H9 (cell line): ENCODE results near the gene NDST1. TPM values are rescaled to one million over a fixed set of nuclear protein-coding genes. Genes with fewer than 3 reads are reported as not detected.

ENCODE experiments used
- DNase-seq: peaks from one replicate; pipeline ENCODE4 v3.0.0-alpha.2; 2017
- H2AFZ ChIP-seq: one replicate; pipeline ENCODE4 v1.6.1; 2013; ENCODE audit warnings: mild to moderate bottlenecking, low read length, control low read depth, moderate library complexity
- H2AK5ac ChIP-seq: 2 replicates; pipeline ENCODE4 v1.6.1; 2013; ENCODE audit warnings: low read length, control low read depth, mixed read lengths; ENCODE audit not compliant: insufficient read length
- H2BK120ac ChIP-seq: one replicate; pipeline ENCODE4 v1.6.1; 2013; ENCODE audit warnings: low read depth, mild to moderate bottlenecking, low read length, control low read depth, inconsistent platforms; ENCODE audit not compliant: poor library complexity, severe bottlenecking
- H2BK12ac ChIP-seq: 2 replicates; pipeline ENCODE4 v1.6.1; 2013; ENCODE audit warnings: low read length, control low read depth, mixed read lengths, low read depth; ENCODE audit not compliant: insufficient read length
- H2BK15ac ChIP-seq: 2 replicates; pipeline ENCODE4 v1.6.1; 2013; ENCODE audit warnings: low read depth, low read length, control low read depth
- H2BK20ac ChIP-seq: one replicate; pipeline ENCODE4 v1.6.1; 2013; ENCODE audit warnings: low read depth, mild to moderate bottlenecking, low read length, control low read depth, inconsistent platforms; ENCODE audit not compliant: poor library complexity, severe bottlenecking
- H2BK5ac ChIP-seq: 2 replicates; pipeline ENCODE4 v1.6.1; 2013; ENCODE audit warnings: low read length, control low read depth, mixed read lengths; ENCODE audit not compliant: insufficient read length
- H3K14ac ChIP-seq: 2 replicates; pipeline ENCODE4 v1.6.1; 2013; ENCODE audit warnings: low read length, control low read depth; ENCODE audit not compliant: insufficient read depth
- H3K18ac ChIP-seq: 2 replicates; pipeline ENCODE4 v1.6.1; 2013; ENCODE audit warnings: low read depth, mild to moderate bottlenecking, mixed read lengths, low read length, control low read depth; ENCODE audit not compliant: insufficient read length
- H3K23ac ChIP-seq: 2 replicates; pipeline ENCODE4 v1.6.1; 2013; ENCODE audit warnings: low read length, control low read depth, mixed read lengths, low read depth; ENCODE audit not compliant: insufficient read length
- H3K23me2 ChIP-seq: 2 replicates; pipeline ENCODE4 v1.6.1; 2013; ENCODE audit warnings: low read depth, mild to moderate bottlenecking, mixed read lengths, low read length, control low read depth; ENCODE audit not compliant: insufficient read length, poor library complexity, severe bottlenecking
- H3K27ac ChIP-seq: 2 replicates; pipeline ENCODE4 v1.5.1; 2013; ENCODE audit warnings: low read length, control low read depth, mixed read lengths, low read depth; ENCODE audit not compliant: insufficient read length
- H3K27me3 ChIP-seq: 2 replicates; pipeline ENCODE4 v1.6.1; 2013; ENCODE audit warnings: low read length, control low read depth, inconsistent platforms; ENCODE audit not compliant: insufficient read depth
- H3K4ac ChIP-seq: 2 replicates; pipeline ENCODE4 v1.6.1; 2013; ENCODE audit warnings: low read depth, mild to moderate bottlenecking, control low read depth, inconsistent platforms, low read length, moderate library complexity
- H3K4me1 ChIP-seq: 2 replicates; pipeline ENCODE4 v1.6.1; 2013; ENCODE audit warnings: low read length, control low read depth, inconsistent platforms; ENCODE audit not compliant: insufficient read depth
- H3K4me2 ChIP-seq: 2 replicates; pipeline ENCODE4 v1.6.1; 2013; ENCODE audit warnings: low read length, control low read depth, mixed read lengths; ENCODE audit not compliant: insufficient read length, insufficient read depth
- H3K56ac ChIP-seq: 2 replicates; pipeline ENCODE4 v1.6.1; 2013; ENCODE audit warnings: low read depth, mild to moderate bottlenecking, mixed read lengths, low read length, control low read depth; ENCODE audit not compliant: insufficient read length
- H3K79me1 ChIP-seq: 2 replicates; pipeline ENCODE4 v1.6.1; 2013; ENCODE audit warnings: low read depth, mild to moderate bottlenecking, moderate library complexity, low read length, control low read depth, inconsistent platforms; ENCODE audit not compliant: insufficient read depth, poor library complexity, severe bottlenecking
- H3K79me2 ChIP-seq: 2 replicates; pipeline ENCODE4 v1.6.1; 2013; ENCODE audit warnings: low read length, control low read depth, inconsistent platforms; ENCODE audit not compliant: insufficient read depth
- H3K9ac ChIP-seq: 2 replicates; pipeline ENCODE4 v1.6.1; 2013; ENCODE audit warnings: low read length, control low read depth, mixed read lengths; ENCODE audit not compliant: insufficient read length; ENCODE audit errors: extremely low read depth
- H3K9me3 ChIP-seq: one replicate; pipeline ENCODE4 v1.6.1; 2013; ENCODE audit warnings: low read depth, low read length, inconsistent platforms; ENCODE audit not compliant: control insufficient read depth
- H3T11ph ChIP-seq: one replicate; pipeline ENCODE4 v1.6.1; 2013; ENCODE audit warnings: mild to moderate bottlenecking, low read length, control low read depth, inconsistent platforms
- H4K20me1 ChIP-seq: one replicate; pipeline ENCODE4 v1.6.1; 2013; ENCODE audit not compliant: control insufficient read depth, insufficient read length, insufficient read depth
- H4K5ac ChIP-seq: 2 replicates; pipeline ENCODE4 v1.6.1; 2013; ENCODE audit warnings: low read depth, mild to moderate bottlenecking, mixed read lengths, low read length, control low read depth; ENCODE audit not compliant: insufficient read length
- H4K8ac ChIP-seq: replicated peaks from 2 replicates; pipeline ENCODE4 v1.6.1; 2013; ENCODE audit warnings: low read length, control low read depth, mixed read lengths, low read depth; ENCODE audit not compliant: insufficient read length
- H4K91ac ChIP-seq: 2 replicates; pipeline ENCODE4 v1.6.1; 2013; ENCODE audit warnings: low read depth, mild to moderate bottlenecking, moderate library complexity, mixed read lengths, low read length, control low read depth; ENCODE audit not compliant: insufficient read length
- H3K27ac Mint-ChIP-seq, 3 experiments: 2 replicates in 2 of 3; 3 replicates in 1 of 3; pipeline ENCODE4 v1.8.0; 2020 to 2021; ENCODE audit warnings: mixed read lengths in 3 of 3, mild to moderate bottlenecking in 1 of 3, moderate library complexity in 1 of 3
- H3K27me3 Mint-ChIP-seq: 2 replicates; pipeline ENCODE4 v1.8.0; 2021; ENCODE audit warnings: low read depth, mild to moderate bottlenecking, moderate library complexity, mixed read lengths
- H3K36me3 Mint-ChIP-seq, 3 experiments: 2 replicates in 2 of 3; 3 replicates in 1 of 3; pipeline ENCODE4 v1.8.0; 2020 to 2021; ENCODE audit warnings: low read depth in 3 of 3, mixed read lengths in 3 of 3; ENCODE audit not compliant: insufficient read depth in 1 of 3
- H3K4me1 Mint-ChIP-seq, 2 experiments: 2 replicates each; pipeline ENCODE4 v1.8.0; 2020; ENCODE audit warnings: mixed read lengths in 2 of 2
- H3K4me3 Mint-ChIP-seq, 2 experiments: 2 replicates in 1 of 2; 3 replicates in 1 of 2; pipeline ENCODE4 v1.8.0; 2020 to 2021; ENCODE audit warnings: mild to moderate bottlenecking in 2 of 2, mixed read lengths in 2 of 2, moderate library complexity in 1 of 2
- H3K9me3 Mint-ChIP-seq, 2 experiments: 2 replicates in 1 of 2; 3 replicates in 1 of 2; pipeline ENCODE4 v1.8.0; 2020; ENCODE audit warnings: mild to moderate bottlenecking in 2 of 2, mixed read lengths in 2 of 2, moderate library complexity in 1 of 2
- WGBS: extraction: QIAGEN DNeasy Blood & Tissue Kit; methylation state at CpG from one replicate; pipeline ENCODE4 v1.1.7; 2013; ENCODE audit warnings: missing lambda C conversion rate, low lambda C conversion rate, mixed read lengths; ENCODE audit not compliant: insufficient read length; ENCODE audit errors: extremely low coverage; 5-methylcytosine and 5-hydroxymethylcytosine counted together
- total RNA-seq: library from RNA; stranded (reverse); gene quantifications from 2 replicates; pipeline ENCODE4 v1.2.1, GENCODE V29; 2021
- TF ChIP-seq, protein P1 (sequence below): fragments of 200-600 bp; sonication (generic); conservative IDR thresholded peaks from 3 replicates; pipeline ENCODE4 v1.8.0; 2021; ENCODE audit warnings: antibody characterized with exemption, mild to moderate bottlenecking

The NDST1 gene
- total RNA-seq, 1 experiment from 2014 or later = 65.5 TPM

- Mint-ChIP-seq H3K27ac (no peak overlapping the region), H3K9me3 (no peaks in the 10 kb centered on the region), H3K27me3 (peaks cover 2% of the 10 kb centered on the region), H3K4me3 (no peak overlapping the region), H3K36me3 (no peaks in the 10 kb centered on the region), H3K4me1 (peaks cover 8 to 11% of the 10 kb centered on the region in 2 experiments)
- no peak overlapping the region for H2BK15ac ChIP-seq
- no peak overlapping the region for H4K8ac ChIP-seq
- no peaks in the 10 kb centered on the region for H3K27me3 ChIP-seq
- H3K4me1 ChIP-seq = no peaks in the 10 kb centered on the region
- peaks cover 4% of the 10 kb centered on the region for H4K20me1 ChIP-seq
- no peak overlapping the region for H3K23ac ChIP-seq
- H3K4me2 ChIP-seq = no peak overlapping the region
- no peaks in the 10 kb centered on the region for H3K9me3 ChIP-seq
- no peak overlapping the region for H4K5ac ChIP-seq
- no peak overlapping the region for H2BK120ac ChIP-seq
- H3T11ph ChIP-seq = no peak overlapping the region
- H2BK12ac ChIP-seq = no peak overlapping the region
- H3K14ac ChIP-seq = no peak overlapping the region; the same call in 1 of the 2 replicates
- H4K91ac ChIP-seq = no peak overlapping the region
- H3K18ac ChIP-seq = no peak overlapping the region
- no peak overlapping the region for H2BK5ac ChIP-seq
- H3K27ac ChIP-seq = no peak overlapping the region
- H2BK20ac ChIP-seq = no peak overlapping the region
- no CpG with 5 or more reads among the region's 11 CpGs for WGBS
- H3K79me2 ChIP-seq = no peaks in the 10 kb centered on the region
- no peak overlapping the region for H2AK5ac ChIP-seq
- TF ChIP-seq, protein P1, sequence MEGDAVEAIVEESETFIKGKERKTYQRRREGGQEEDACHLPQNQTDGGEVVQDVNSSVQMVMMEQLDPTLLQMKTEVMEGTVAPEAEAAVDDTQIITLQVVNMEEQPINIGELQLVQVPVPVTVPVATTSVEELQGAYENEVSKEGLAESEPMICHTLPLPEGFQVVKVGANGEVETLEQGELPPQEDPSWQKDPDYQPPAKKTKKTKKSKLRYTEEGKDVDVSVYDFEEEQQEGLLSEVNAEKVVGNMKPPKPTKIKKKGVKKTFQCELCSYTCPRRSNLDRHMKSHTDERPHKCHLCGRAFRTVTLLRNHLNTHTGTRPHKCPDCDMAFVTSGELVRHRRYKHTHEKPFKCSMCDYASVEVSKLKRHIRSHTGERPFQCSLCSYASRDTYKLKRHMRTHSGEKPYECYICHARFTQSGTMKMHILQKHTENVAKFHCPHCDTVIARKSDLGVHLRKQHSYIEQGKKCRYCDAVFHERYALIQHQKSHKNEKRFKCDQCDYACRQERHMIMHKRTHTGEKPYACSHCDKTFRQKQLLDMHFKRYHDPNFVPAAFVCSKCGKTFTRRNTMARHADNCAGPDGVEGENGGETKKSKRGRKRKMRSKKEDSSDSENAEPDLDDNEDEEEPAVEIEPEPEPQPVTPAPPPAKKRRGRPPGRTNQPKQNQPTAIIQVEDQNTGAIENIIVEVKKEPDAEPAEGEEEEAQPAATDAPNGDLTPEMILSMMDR = no peak
- no peak overlapping the region for H3K4ac ChIP-seq
- no peak for DNase-seq
- H3K79me1 ChIP-seq = no peaks in the 10 kb centered on the region
- no peak overlapping the region for H3K9ac ChIP-seq
- no peaks in the 10 kb centered on the region for H3K23me2 ChIP-seq
- H3K56ac ChIP-seq = no peak overlapping the region
- no peak overlapping the region for H2AFZ ChIP-seq
Observed at GRCh38 chr5:150579462-150580400, 71.8 kb downstream of the NDST1 start.
